Measurements from ENCODE around the gene OPN3. TPM values are rescaled to one million over a fixed set of nuclear protein-coding genes. Genes with fewer than 3 reads are reported as not detected.

The OPN3 gene
- total RNA-seq, 2 donors from 2014 or later = 11.7 to 39.1 TPM

DNA sequence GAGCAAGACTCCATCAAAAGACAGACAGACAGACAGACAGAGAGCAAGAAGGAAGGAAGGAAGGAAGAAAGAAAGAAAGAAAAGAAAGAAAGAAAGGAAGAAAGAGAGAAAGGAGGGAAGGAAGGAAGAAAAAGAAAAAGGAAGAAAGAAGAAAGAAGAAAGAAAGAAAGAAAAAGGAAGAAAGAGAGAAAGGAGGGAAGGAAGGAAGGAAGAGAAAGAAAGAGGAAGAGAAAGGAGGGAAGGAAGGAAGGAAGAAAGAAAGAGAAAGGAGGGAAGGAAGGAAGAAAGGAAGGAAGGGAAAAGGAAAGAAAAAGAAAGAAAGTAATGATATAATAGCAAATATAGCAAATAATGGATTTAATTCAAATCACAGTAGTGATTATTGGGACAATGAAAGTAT lies 32.7 kb downstream of the OPN3 start:
- no peak for DNase-seq
- Histone ChIP-seq H3K4me3 (no peak overlapping the region), H3K9me3 (no peaks in the 10 kb centered on the region), H3K9ac (ENCODE audit: low read depth in 2 of 2, low read length in 2 of 2) (no peak overlapping the region), H3K27ac (no peak overlapping the region), H3K4me1 (peaks cover 8% of the 10 kb centered on the region), H3K36me3 (no peaks in the 10 kb centered on the region), H3K27me3 (no peaks in the 10 kb centered on the region)
- intact Hi-C loops (cut with DNase I) = loop anchor here (10.0 kb wide), 1 partner anchor 227 kb away; no protein-coding TSS in a partner anchor
- TF ChIP-seq CTCF (IDR thresholded peaks at IDR 0.05) = no peak

DNA sequence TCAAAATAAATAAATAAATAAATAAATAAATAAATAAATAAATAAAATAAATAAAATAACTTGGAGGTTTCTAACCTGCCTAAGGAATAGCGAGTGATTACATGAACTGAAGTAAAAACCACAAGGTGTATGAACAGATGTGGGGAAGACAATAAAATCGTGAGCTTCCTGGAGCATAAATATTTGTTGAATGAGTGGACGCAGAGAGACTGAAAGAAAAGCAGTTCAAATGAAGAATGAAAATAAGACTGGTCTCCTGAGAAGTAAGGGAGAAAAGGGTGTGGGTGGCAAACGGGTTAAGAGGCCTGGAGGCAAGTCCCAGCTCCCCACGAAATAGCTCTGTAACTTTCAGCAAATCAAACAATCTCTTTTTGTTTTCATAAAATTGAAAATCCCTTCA lies 33.6 kb downstream of the OPN3 start:
- H3K9me3 ChIP-seq = no peaks in the 10 kb centered on the region
- no peaks in the 10 kb centered on the region for H3K27me3 ChIP-seq
- DNase-seq = no peak
- no peak overlapping the region for H3K4me3 ChIP-seq
- H3K9ac ChIP-seq (ENCODE audit: low read depth in 2 of 2, low read length in 2 of 2) = no peak overlapping the region
- H3K36me3 ChIP-seq = no peaks in the 10 kb centered on the region
- intact Hi-C loops (cut with DNase I) = loop anchor here (10.0 kb wide), 1 partner anchor 228 kb away; no protein-coding TSS in a partner anchor
- no peak for TF ChIP-seq CTCF (IDR thresholded peaks at IDR 0.05)
- peaks cover 8% of the 10 kb centered on the region for H3K4me1 ChIP-seq
- no peak overlapping the region for H3K27ac ChIP-seq

DNA sequence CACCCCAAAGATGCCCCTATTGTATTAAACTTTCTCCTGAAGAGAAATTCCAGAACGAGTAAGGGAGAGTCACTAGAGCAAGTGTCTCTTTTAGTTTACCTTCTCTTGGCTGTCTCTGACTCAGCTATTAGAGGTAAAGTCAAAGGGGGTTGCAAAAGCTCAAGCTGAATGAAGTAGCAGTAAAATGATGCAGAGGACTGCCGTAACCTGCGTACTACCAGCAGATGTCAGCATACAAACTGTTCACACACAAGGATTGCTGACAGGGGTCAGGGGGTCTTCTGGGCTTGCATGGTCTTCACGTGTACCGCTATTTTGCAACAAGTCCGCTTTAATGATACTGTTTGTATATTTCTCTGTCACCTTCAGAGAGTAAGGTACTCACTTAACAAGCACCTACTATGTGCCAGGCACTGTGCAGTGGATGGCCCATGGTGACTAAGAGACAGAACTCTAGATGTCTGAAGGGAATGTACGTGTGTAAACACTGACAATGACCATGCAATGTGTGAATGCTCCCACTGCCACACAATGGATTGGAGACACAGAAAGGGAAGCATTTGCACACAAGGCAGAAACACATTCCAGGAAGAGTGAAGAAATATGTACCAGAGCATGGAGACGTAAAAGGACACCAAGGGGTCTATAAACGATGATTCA lies 34.9 kb downstream of the OPN3 start:
- Histone ChIP-seq H3K27me3 (no peaks in the 10 kb centered on the region), H3K9me3 (no peaks in the 10 kb centered on the region), H3K4me1 (peaks cover 2% of the 10 kb centered on the region), H3K4me3 (no peak overlapping the region), H3K36me3 (no peaks in the 10 kb centered on the region), H3K9ac (ENCODE audit: low read depth in 2 of 2, low read length in 2 of 2) (no peak overlapping the region), H3K27ac (no peak overlapping the region)
- no peak for TF ChIP-seq CTCF (IDR thresholded peaks at IDR 0.05)
- intact Hi-C loops (cut with DNase I) = loop anchor here (10.0 kb wide), 1 partner anchor 230 kb away; no protein-coding TSS in a partner anchor
- no peak for DNase-seq

DNA sequence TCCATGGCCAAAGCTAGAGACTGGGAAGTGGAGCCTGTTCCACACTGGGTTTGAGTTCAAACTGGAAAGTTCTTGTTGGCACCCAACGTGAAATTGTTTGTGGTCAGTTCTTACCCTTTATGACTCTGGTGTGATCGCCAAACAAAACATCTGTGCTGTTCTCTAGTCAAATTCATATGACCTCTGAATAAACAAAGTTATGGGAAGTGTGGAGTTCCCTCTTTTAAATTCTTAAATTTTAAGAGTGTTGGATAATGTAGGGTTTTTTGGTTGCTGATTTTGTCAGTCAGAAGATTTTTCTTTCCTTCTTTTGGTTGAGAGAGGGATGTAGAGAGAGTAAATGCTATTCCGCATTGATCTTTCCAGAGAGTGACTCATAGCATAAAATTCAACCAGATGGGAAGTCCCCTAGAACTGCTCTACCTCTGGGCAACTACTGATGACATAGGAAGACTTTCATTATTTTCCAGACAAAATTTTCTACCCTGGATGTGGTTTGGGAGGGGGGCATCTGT lies 36.4 kb downstream of the OPN3 start:
- no peaks in the 10 kb centered on the region for H3K9me3 ChIP-seq

DNA sequence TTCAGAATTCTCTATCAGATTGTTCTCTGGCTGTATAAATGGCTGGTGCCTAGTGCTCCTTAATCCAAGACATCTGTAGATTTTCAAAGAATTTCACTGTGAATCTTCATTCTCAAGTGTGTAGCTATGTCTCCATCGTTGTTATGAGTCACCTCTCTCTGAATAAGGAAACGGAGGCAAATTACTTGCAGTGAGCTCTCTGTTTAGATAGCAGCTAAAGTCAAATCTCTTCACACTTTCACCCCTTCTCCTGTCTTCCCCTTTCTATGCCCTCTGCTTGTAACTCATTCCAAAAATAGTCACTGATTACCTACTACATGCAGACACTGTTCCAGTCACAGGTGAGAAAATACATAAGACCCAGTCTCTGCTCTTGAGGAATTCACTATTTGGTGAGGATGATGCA lies 39.7 kb downstream of the OPN3 start:
- no peak overlapping the region for H3K9ac ChIP-seq (ENCODE audit: low read depth in 2 of 2, low read length in 2 of 2)
- H3K4me1 ChIP-seq = no peaks in the 10 kb centered on the region
- H3K36me3 ChIP-seq = no peaks in the 10 kb centered on the region
- H3K9me3 ChIP-seq = no peaks in the 10 kb centered on the region
- no peaks in the 10 kb centered on the region for H3K27me3 ChIP-seq
- no peak for TF ChIP-seq CTCF (IDR thresholded peaks at IDR 0.05)
- H3K27ac ChIP-seq = no peak overlapping the region
- DNase-seq = no peak
- intact Hi-C loops (cut with DNase I) = loop anchor here (10.0 kb wide), 1 partner anchor 234 kb away; no protein-coding TSS in a partner anchor
- no peak overlapping the region for H3K4me3 ChIP-seq

More for the DNA sequence above, 36.4 kb downstream of the OPN3 start:
- TF ChIP-seq CTCF (IDR thresholded peaks at IDR 0.05) = no peak
- Histone ChIP-seq H3K9ac (ENCODE audit: low read depth in 2 of 2, low read length in 2 of 2) (no peak overlapping the region), H3K4me1 (no peaks in the 10 kb centered on the region), H3K4me3 (no peak overlapping the region), H3K36me3 (no peaks in the 10 kb centered on the region), H3K27ac (no peak overlapping the region), H3K27me3 (no peaks in the 10 kb centered on the region)
- DNase-seq = no peak
- intact Hi-C loops (cut with DNase I) = loop anchor here (10.0 kb wide), 1 partner anchor 231 kb away; no protein-coding TSS in a partner anchor
